AG04449 (cell line): ENCODE data around the gene CFAP46.
A peak's percentile ranks its signal among the peaks of the same experiment; 100 is the strongest.
"Not testable (repeated sequence)": the region's sequence is repeated elsewhere in the genome, so short reads cannot be mapped to it uniquely, and the experiment has no call there.

Source experiments
- CTCF ChIA-PET: fragments of 350-600 bp; formaldehyde crosslinking; extraction: SDS; loops from one replicate; lab custom pipeline; 2021; ENCODE audit warnings: antibody characterized with exemption; lab: Yijun Ruan, JAX
- POLR2A ChIA-PET: fragments of 400-600, 350-600 bp; formaldehyde crosslinking; extraction: SDS; loops from one replicate; lab custom pipeline; 2020; ENCODE audit warnings: antibody characterized with exemption, inconsistent platforms; lab: Yijun Ruan, JAX
- DNase-seq: peaks from one replicate; pipeline ENCODE4 v3.0.0-alpha.2; 2010; ENCODE audit warnings: low read depth, low spot score
- H3K4me3 ChIP-seq: 2 replicates; pipeline ENCODE4 v1.5.1; 2011; ENCODE audit warnings: low read depth, mild to moderate bottlenecking, control low read depth, low read length
- TF ChIP-seq, protein P1 (sequence below): IDR thresholded peaks from one replicate; pipeline ENCODE4 v1.5.1; 2011; ENCODE audit warnings: mild to moderate bottlenecking, moderate library complexity, low read length, control low read depth, inconsistent platforms; ENCODE audit not compliant: insufficient read depth; ENCODE audit errors: missing control alignments

Gene CFAP46

DNA sequence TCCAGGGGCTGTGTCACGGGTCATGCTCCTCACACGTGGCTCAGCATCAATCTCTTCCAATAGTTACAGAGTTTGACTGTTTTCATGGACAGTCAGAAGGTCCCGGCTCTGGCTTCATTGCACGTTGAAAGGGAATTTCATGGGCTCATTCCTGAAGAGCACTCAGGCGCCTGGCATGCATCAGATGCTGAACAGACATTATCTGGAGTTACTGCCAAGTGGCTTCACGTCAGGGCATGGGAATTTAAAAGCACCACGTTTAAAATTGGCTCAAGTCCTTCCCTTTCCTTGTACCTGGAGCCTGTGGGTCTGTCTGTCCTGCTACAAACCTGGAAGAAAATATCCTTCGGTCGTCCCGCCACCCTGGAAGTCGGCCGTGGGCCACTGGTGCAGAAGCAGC, 50.4 kb downstream of the CFAP46 start:
- H3K4me3 ChIP-seq, result no peak overlapping the region
- CTCF ChIA-PET, result no interaction called here
- peak; percentile 24 for DNase-seq
- POLR2A ChIA-PET, result no interaction called here
- TF ChIP-seq, protein P1, sequence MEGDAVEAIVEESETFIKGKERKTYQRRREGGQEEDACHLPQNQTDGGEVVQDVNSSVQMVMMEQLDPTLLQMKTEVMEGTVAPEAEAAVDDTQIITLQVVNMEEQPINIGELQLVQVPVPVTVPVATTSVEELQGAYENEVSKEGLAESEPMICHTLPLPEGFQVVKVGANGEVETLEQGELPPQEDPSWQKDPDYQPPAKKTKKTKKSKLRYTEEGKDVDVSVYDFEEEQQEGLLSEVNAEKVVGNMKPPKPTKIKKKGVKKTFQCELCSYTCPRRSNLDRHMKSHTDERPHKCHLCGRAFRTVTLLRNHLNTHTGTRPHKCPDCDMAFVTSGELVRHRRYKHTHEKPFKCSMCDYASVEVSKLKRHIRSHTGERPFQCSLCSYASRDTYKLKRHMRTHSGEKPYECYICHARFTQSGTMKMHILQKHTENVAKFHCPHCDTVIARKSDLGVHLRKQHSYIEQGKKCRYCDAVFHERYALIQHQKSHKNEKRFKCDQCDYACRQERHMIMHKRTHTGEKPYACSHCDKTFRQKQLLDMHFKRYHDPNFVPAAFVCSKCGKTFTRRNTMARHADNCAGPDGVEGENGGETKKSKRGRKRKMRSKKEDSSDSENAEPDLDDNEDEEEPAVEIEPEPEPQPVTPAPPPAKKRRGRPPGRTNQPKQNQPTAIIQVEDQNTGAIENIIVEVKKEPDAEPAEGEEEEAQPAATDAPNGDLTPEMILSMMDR, result no peak

DNA sequence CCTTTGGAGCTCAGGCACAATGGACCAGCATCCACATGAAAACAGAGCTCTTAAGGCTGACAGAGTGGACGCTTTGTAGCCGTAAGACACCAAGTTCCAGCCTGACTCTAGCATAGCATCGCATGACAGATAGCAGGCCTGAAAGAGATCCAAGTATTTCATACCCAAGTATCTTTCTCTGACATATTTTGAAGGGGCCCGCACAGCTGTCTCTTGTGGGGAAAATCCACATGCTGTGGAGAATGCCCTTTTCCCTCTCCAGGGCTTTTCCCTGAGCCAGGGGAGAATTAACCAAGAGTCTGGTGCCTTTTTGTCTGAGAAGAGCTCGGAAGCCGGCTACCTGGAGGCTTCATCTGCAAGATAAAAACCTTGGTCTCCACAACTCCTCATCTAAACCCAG, 51.0 kb downstream of the CFAP46 start:
- CTCF ChIA-PET, result no interaction called here
- POLR2A ChIA-PET, result no interaction called here
- no peak overlapping the region for H3K4me3 ChIP-seq
- DNase-seq, result no peak
- TF ChIP-seq, protein P1, result no peak

DNA sequence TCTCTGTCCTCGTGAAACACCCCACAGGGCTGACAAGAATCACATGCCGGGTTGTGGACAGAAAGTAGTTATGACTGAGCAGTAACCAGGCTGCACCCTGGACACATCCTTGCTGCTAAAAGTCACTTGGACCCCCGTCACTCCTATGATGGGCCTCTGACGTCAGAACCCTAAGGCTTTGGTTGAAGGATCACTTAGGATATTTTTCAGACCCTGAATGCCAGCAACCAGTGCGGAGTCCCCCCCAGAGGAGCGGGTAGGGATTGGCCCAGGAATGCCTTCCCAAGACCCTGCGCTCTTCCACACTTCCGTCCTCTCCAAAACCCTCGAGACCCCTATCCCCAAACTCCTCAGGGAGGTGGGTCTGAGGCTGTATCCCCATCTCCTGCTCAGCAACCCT, 52.1 kb downstream of the CFAP46 start:
- no peak for DNase-seq
- TF ChIP-seq, protein P1, result no peak
- ChIA-PET POLR2A (no interaction called here), CTCF (no interaction called here)
- H3K4me3 ChIP-seq, result no peak overlapping the region

DNA sequence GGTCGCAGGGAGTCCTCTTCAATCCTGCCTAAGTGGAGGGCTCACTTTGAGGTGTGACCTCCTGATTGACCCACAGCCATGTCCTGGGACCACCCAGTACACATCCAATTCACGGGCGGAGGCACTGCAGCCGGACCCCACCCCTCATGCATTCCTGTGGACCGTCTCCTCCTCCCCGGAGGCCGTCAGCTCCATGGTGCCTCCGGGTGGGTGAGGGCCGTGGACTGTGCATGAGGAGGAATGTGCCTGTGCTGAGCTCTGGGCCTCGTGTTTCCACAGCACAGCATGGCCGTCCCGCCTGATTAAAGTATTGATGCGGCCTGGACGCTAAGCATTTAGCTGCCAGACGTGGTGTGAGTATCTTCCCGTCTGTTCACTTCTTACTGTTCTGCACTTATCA, 52.8 kb downstream of the CFAP46 start:
- TF ChIP-seq, protein P1, result no peak

DNA sequence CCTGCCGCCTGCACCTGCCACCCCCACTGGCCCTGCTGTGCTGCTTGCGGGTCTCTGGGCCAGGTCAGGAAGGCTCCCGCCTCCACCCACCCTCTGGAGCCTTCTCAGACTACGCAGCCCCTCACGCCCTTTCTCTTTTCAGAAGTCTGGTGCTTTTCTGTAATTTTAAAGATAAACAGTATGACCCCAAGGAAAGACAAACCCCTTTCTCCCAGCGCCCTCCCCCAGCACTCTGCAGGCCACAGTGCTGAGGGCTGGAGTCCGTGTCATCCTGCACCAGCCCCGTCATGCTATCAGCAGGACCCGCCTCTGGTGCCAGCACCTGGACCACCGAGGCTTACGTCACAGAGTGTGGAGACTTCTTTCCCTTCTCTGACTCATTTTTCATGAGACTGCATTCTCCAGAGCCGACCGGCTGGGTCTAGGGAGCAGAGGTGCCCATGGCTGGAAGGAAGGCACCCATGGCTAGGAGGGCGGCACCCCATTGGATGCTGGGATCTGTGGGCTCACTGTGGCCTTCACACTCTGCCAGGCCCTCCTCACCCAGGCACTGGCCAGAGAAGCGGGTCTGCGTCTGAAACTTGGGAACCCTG, 53.4 kb downstream of the CFAP46 start:
- ChIA-PET CTCF (no interaction called here), POLR2A (no interaction called here)
- TF ChIP-seq, protein P1, result no peak
- no peak for DNase-seq
- no peak overlapping the region for H3K4me3 ChIP-seq

More for the DNA sequence above, 52.8 kb downstream of the CFAP46 start:
- ChIA-PET CTCF (no interaction called here), POLR2A (no interaction called here)
- H3K4me3 ChIP-seq, result no peak overlapping the region
- no peak for DNase-seq

DNA sequence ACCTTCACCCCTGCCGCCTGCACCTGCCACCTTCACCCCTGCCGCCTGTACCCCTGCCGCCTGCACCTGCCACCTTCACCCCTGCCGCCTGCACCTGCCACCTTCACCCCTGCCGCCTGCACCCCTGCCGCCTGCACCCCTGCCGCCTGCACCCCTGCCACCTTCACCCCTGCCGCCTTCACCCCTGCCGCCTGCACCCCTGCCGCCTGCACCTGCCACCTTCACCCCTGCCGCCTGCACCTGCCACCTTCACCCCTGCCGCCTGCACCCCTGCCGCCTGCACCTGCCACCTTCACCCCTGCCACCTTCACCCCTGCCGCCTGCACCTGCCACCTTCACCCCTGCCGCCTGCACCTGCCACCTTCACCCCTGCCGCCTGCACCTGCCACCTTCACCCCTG, 53.9 kb downstream of the CFAP46 start:
- H3K4me3 ChIP-seq, CTCF ChIA-PET, POLR2A ChIA-PET: not testable (repeated sequence)

More for the DNA sequence above, 53.9 kb downstream of the CFAP46 start:
- DNase-seq, result not testable (repeated sequence)
